Measurements from ENCODE around the gene CPNE4.

Gene CPNE4

DNA sequence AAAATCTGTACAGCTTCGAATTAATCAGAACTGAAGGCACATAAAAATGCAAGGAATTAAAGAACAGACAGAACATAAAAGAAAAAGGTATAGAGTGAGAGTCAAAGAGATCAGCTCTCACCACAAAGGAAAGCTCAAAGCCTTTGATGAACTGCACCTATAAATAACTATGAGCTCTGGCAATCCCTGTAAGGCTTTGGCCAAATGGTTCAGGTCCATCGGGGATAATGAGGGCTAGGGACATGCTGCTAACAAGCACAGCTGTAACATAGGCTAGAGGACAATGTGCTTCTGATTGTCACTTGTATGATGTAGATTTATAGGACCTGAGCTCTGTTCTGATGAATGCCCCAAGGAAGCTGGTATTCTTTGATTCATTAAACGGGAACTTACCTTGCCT lies 418.1 kb downstream of the CPNE4 start:
- no peaks in the 10 kb centered on the region for H3K27me3 ChIP-seq (ENCODE audit: insufficient read depth, low read length)
- no peaks in the 10 kb centered on the region for H4K20me1 ChIP-seq (ENCODE audit: insufficient read depth, low read length)
- no peak overlapping the region for H3K27ac ChIP-seq (ENCODE audit: low read depth, low read length, poor library complexity, severe bottlenecking)
- no peak overlapping the region for H3K4me3 ChIP-seq (ENCODE audit: low read depth, low read length, poor library complexity, severe bottlenecking)
- H3K9me2 ChIP-seq (ENCODE audit: low read depth, low read length) = no peaks in the 10 kb centered on the region
- H3F3A ChIP-seq (ENCODE audit: insufficient read depth, low read length) = no peaks in the 10 kb centered on the region
- no peaks in the 10 kb centered on the region for H3K36me3 ChIP-seq (ENCODE audit: insufficient read depth, low read length)
- no peak for TF ChIP-seq EZH2 (IDR thresholded peaks at IDR 0.05; ENCODE audit: borderline replicate concordance, low read length)
- TF ChIP-seq, protein P1, sequence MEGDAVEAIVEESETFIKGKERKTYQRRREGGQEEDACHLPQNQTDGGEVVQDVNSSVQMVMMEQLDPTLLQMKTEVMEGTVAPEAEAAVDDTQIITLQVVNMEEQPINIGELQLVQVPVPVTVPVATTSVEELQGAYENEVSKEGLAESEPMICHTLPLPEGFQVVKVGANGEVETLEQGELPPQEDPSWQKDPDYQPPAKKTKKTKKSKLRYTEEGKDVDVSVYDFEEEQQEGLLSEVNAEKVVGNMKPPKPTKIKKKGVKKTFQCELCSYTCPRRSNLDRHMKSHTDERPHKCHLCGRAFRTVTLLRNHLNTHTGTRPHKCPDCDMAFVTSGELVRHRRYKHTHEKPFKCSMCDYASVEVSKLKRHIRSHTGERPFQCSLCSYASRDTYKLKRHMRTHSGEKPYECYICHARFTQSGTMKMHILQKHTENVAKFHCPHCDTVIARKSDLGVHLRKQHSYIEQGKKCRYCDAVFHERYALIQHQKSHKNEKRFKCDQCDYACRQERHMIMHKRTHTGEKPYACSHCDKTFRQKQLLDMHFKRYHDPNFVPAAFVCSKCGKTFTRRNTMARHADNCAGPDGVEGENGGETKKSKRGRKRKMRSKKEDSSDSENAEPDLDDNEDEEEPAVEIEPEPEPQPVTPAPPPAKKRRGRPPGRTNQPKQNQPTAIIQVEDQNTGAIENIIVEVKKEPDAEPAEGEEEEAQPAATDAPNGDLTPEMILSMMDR (IDR thresholded peaks at IDR 0.05; ENCODE audit: low read length) = no peak
- no peaks in the 10 kb centered on the region for H3K79me2 ChIP-seq (ENCODE audit: insufficient read depth, low read length)
- no peaks in the 10 kb centered on the region for H3K9me3 ChIP-seq (ENCODE audit: low read length)
- no peak overlapping the region for H3K4me2 ChIP-seq (ENCODE audit: low read length)
- H2AFZ ChIP-seq (ENCODE audit: low read length) = no peak overlapping the region
- no peaks in the 10 kb centered on the region for H3K4me1 ChIP-seq (ENCODE audit: insufficient read depth, low read length, severe bottlenecking)
- no peak overlapping the region for H3K9ac ChIP-seq (ENCODE audit: low read length)

DNA sequence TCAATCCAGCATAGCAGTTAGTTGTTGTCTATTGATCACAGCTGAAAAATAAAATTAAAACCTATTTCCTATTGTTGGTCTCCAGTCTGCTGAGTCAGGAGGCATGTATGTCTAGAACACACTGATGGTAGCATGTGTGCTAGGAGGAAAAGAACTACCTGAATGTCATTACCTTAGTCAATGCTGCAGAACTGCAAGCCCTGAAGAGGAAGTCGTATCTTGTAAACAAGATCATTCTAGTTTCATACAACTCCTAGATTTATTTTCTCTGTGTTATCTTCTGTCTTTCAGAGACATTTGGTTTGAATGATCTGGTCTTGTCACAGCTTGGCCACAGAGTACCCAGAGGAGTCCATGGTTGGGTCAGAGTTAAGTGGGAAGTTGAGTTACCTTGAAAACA lies 422.1 kb downstream of the CPNE4 start:
- Histone ChIP-seq H3K9ac (ENCODE audit: low read length) (no peak overlapping the region), H3K27me3 (ENCODE audit: insufficient read depth, low read length) (no peaks in the 10 kb centered on the region)
- TF ChIP-seq, protein P1 (IDR thresholded peaks at IDR 0.05; ENCODE audit: low read length) = no peak
- TF ChIP-seq EZH2 (IDR thresholded peaks at IDR 0.05; ENCODE audit: borderline replicate concordance, low read length) = no peak

DNA sequence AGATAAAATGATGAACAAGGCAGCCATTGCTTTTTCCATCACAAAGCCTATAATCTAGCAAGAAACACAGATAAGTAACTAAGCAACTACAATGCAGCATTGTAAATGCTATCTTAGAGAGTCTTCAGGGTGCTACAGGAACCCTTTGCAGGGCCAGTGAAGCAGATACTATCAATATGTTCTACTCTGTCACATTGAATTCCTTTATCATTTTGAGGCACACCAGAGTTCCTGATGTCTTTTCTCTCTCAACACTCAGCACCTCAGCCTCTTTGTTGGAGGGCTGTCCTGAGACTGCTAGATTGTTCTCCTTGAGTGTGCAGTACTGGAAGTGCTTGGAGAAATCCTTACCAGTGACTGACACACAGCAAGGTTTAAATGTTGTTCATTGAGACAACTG lies 424.6 kb downstream of the CPNE4 start:
- no peaks in the 10 kb centered on the region for H3F3A ChIP-seq (ENCODE audit: insufficient read depth, low read length)
- TF ChIP-seq EZH2 (IDR thresholded peaks at IDR 0.05; ENCODE audit: borderline replicate concordance, low read length) = no peak
- TF ChIP-seq, protein P1 (IDR thresholded peaks at IDR 0.05; ENCODE audit: low read length) = no peak
- H4K20me1 ChIP-seq (ENCODE audit: insufficient read depth, low read length) = no peaks in the 10 kb centered on the region
- H3K9ac ChIP-seq (ENCODE audit: low read length) = no peak overlapping the region
- H3K27me3 ChIP-seq (ENCODE audit: insufficient read depth, low read length) = no peaks in the 10 kb centered on the region
- no peak overlapping the region for H2AFZ ChIP-seq (ENCODE audit: low read length)
- H3K27ac ChIP-seq (ENCODE audit: low read depth, low read length, poor library complexity, severe bottlenecking) = no peak overlapping the region
- no peaks in the 10 kb centered on the region for H3K4me1 ChIP-seq (ENCODE audit: insufficient read depth, low read length, severe bottlenecking)
- H3K4me2 ChIP-seq (ENCODE audit: low read length) = no peak overlapping the region
- no peak overlapping the region for H3K4me3 ChIP-seq (ENCODE audit: low read depth, low read length, poor library complexity, severe bottlenecking)
- H3K9me3 ChIP-seq (ENCODE audit: low read length) = no peaks in the 10 kb centered on the region
- no peaks in the 10 kb centered on the region for H3K79me2 ChIP-seq (ENCODE audit: insufficient read depth, low read length)
- H3K9me2 ChIP-seq (ENCODE audit: low read depth, low read length) = no peaks in the 10 kb centered on the region
- no peaks in the 10 kb centered on the region for H3K36me3 ChIP-seq (ENCODE audit: insufficient read depth, low read length)

More for the DNA sequence above, 422.1 kb downstream of the CPNE4 start:
- Histone ChIP-seq H3K9me2 (ENCODE audit: low read depth, low read length) (no peaks in the 10 kb centered on the region), H3K79me2 (ENCODE audit: insufficient read depth, low read length) (no peaks in the 10 kb centered on the region), H3F3A (ENCODE audit: insufficient read depth, low read length) (no peaks in the 10 kb centered on the region), H2AFZ (ENCODE audit: low read length) (no peak overlapping the region), H3K27ac (ENCODE audit: low read depth, low read length, poor library complexity, severe bottlenecking) (no peak overlapping the region), H3K4me3 (ENCODE audit: low read depth, low read length, poor library complexity, severe bottlenecking) (no peak overlapping the region), H3K36me3 (ENCODE audit: insufficient read depth, low read length) (no peaks in the 10 kb centered on the region), H3K4me2 (ENCODE audit: low read length) (no peak overlapping the region), H4K20me1 (ENCODE audit: insufficient read depth, low read length) (no peaks in the 10 kb centered on the region), H3K9me3 (ENCODE audit: low read length) (no peaks in the 10 kb centered on the region), H3K4me1 (ENCODE audit: insufficient read depth, low read length, severe bottlenecking) (no peaks in the 10 kb centered on the region)

All from OCI-LY1 (cell line).